ENCODE measurements around the gene FGF21. TPM values are rescaled to one million over a fixed set of nuclear protein-coding genes. Genes with fewer than 3 reads are reported as not detected.
"Not testable (repeated sequence)": the region's sequence is repeated elsewhere in the genome, so short reads cannot be mapped to it uniquely, and the experiment has no call there.

FGF21 gene
- polyA plus RNA-seq, 6 donors from 2014 or later: not detected

- peaks cover 21 to 31% (median 30%) of the 10 kb centered on the region in 3 donors for H3K4me1 Mint-ChIP-seq
- peaks cover 38 to 84% (median 59%) of the 10 kb centered on the region in 3 donors for H3K27me3 Mint-ChIP-seq
- DNase-seq (no peak), ATAC-seq (ENCODE audit: low read depth in 2 of 2) (no peak)
- no peak overlapping the region for H3K27ac Mint-ChIP-seq
- H3K36me3 Mint-ChIP-seq: peaks cover 0 to 6% of the 10 kb centered on the region in 2 donors
- H3K9me3 Mint-ChIP-seq: peaks cover 0 to 4% (median 0%) of the 10 kb centered on the region in 7 donors
- peak overlapping the region in 7 of 8 donors; percentile 0 to 82 (median 46) for H3K4me3 Mint-ChIP-seq
Observed at GRCh38 chr19:48750771-48751504, 4.4 kb upstream of the FGF21 start.

GRCh38 chr19:48751845-48752495, 3.4 kb upstream of the FGF21 start:
- Mint-ChIP-seq H3K4me3 (peak overlapping the region; percentile 18 to 90 (median 77)), H3K27ac (peak overlapping the region in 2 of 6 donors; percentile 48 to 81), H3K36me3 (no peaks in the 10 kb centered on the region), H3K9me3 (no peaks in the 10 kb centered on the region), H3K27me3 (peaks cover 34 to 83% (median 52%) of the 10 kb centered on the region in 3 donors), H3K4me1 (peaks cover 17 to 29% (median 21%) of the 10 kb centered on the region in 3 donors)
- DNase-seq (no peak), ATAC-seq (ENCODE audit: low read depth in 2 of 2) (no peak)

DNA sequence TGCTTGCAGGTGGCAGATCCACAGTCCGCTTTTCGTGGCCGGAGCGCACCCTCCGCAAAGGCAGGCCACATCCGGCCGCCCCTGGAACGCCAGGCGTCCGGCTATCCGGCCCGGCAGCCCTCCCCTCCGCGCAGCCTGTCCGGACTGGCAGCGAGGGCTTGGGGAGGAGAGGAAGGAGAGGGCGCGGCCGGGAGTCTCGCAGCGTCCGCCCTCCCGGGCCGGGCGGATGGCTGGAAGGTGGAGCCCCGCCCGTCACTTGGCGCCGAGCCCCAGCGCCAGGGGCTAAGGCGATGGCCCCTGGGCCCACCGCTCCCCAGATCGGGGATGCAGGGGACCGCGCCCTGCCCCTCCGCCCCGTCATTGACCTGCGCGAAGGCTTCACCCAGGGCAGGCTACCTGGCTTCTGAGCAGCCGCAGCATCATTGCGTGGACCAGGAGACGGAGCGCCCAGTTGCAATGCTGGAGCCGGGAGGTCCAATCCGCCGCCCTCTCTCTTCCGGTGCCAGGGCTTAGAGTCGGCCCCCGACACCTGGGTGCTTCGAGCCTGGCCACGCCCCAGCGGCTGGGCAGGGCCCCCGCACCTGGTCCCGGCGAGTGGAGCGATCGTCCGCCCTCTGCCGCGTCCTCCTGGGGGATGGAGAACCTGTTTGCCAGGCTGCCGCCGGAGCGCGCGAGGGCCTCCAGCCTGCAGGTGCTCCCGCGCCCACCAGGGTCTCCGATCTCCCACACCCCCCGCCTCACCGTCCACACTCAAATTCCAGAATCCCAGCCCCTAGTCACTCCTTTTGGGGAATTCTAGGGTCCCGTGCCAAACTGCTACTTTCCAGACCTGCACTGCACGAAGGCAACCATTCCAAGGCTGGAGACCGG, 2.6 kb upstream of the FGF21 start, which contains the start of gene FUT1:
FUT1 (minus strand) TSS at position 146 of the 870 bp plus-strand sequence. CDS start 1,360 bp downstream, outside the sequence.
- ATAC-seq (ENCODE audit: low read depth in 2 of 2): peak; percentile 70 to 84
- Mint-ChIP-seq H3K4me3 (peak within 1 kb of the TSS; percentile 48 to 90 (median 78)), H3K9me3 (no peaks in the 10 kb centered on the region), H3K27ac (peak within 1 kb of the TSS in 2 of 6 donors; percentile 48 to 81), H3K4me1 (peaks cover 17 to 25% (median 17%) of the 10 kb centered on the region in 3 donors), H3K27me3 (peaks cover 33 to 78% (median 49%) of the 10 kb centered on the region in 3 donors), H3K36me3 (no peaks in the 10 kb centered on the region)
- peak; percentile 19 for DNase-seq

DNA sequence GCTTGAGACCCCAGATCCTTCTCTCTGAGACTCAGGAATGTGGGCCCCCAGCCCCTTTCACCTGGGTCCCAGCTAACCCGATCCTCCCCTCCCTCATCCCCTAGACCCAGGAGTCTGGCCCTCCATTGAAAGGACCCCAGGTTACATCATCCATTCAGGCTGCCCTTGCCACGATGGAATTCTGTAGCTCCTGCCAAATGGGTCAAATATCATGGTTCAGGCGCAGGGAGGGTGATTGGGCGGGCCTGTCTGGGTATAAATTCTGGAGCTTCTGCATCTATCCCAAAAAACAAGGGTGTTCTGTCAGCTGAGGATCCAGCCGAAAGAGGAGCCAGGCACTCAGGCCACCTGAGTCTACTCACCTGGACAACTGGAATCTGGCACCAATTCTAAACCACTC, 463 bp downstream of the FGF21 start:
- Mint-ChIP-seq H3K4me1 (peaks cover 17 to 25% (median 17%) of the 10 kb centered on the region in 3 donors), H3K4me3 (no peak overlapping the region), H3K9me3 (no peaks in the 10 kb centered on the region), H3K27ac (no peak overlapping the region), H3K27me3 (peaks cover 29 to 66% (median 46%) of the 10 kb centered on the region in 3 donors), H3K36me3 (no peaks in the 10 kb centered on the region)
- ATAC-seq (ENCODE audit: low read depth in 2 of 2) (no peak), DNase-seq (no peak)

- Mint-ChIP-seq H3K9me3 (no peaks in the 10 kb centered on the region), H3K4me3 (no peak overlapping the region), H3K4me1 (peaks cover 13 to 21% (median 14%) of the 10 kb centered on the region in 3 donors), H3K27ac (no peak overlapping the region), H3K27me3 (peaks cover 24 to 66% (median 46%) of the 10 kb centered on the region in 3 donors), H3K36me3 (no peaks in the 10 kb centered on the region)
- no peak for ATAC-seq (ENCODE audit: low read depth in 2 of 2)
- no peak for DNase-seq
Observed at GRCh38 chr19:48756212-48756611, 888 bp downstream of the FGF21 start.

DNA sequence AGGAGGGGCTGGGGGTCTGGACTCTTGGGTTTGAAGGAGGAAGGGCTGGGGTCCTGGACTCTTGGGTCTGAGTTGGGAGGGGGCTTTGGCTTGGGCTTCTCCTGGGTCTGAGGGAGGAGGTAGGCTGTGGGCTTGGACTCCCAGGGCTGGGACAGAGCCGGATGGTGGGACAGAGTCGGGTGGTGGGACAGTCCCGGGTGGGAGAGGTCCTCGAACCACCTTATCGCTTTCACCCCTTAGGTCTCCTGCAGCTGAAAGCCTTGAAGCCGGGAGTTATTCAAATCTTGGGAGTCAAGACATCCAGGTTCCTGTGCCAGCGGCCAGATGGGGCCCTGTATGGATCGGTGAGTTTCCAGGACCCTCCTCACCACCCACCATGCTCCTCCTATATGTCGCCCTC, 1.4 kb downstream of the FGF21 start:
- DNase-seq: no peak
- no peak overlapping the region for H3K27ac Mint-ChIP-seq
- no peaks in the 10 kb centered on the region for H3K9me3 Mint-ChIP-seq
- no peak overlapping the region for H3K4me3 Mint-ChIP-seq
- peaks cover 22 to 66% (median 48%) of the 10 kb centered on the region in 3 donors for H3K27me3 Mint-ChIP-seq
- no peak for ATAC-seq (ENCODE audit: low read depth in 2 of 2)
- no peaks in the 10 kb centered on the region for H3K36me3 Mint-ChIP-seq
- H3K4me1 Mint-ChIP-seq: peaks cover 11 to 19% (median 14%) of the 10 kb centered on the region in 3 donors

- no peak overlapping the region for H3K4me3 Mint-ChIP-seq
- peaks cover 8 to 15% (median 10%) of the 10 kb centered on the region in 3 donors for H3K4me1 Mint-ChIP-seq
- no peak for ATAC-seq (ENCODE audit: low read depth in 2 of 2)
- H3K27ac Mint-ChIP-seq: no peak overlapping the region
- peaks cover 22 to 67% (median 48%) of the 10 kb centered on the region in 3 donors for H3K27me3 Mint-ChIP-seq
- no peaks in the 10 kb centered on the region for H3K9me3 Mint-ChIP-seq
- no peaks in the 10 kb centered on the region for H3K36me3 Mint-ChIP-seq
- no peak for DNase-seq
Observed at GRCh38 chr19:48757089-48757675, 1.9 kb downstream of the FGF21 start.

DNA sequence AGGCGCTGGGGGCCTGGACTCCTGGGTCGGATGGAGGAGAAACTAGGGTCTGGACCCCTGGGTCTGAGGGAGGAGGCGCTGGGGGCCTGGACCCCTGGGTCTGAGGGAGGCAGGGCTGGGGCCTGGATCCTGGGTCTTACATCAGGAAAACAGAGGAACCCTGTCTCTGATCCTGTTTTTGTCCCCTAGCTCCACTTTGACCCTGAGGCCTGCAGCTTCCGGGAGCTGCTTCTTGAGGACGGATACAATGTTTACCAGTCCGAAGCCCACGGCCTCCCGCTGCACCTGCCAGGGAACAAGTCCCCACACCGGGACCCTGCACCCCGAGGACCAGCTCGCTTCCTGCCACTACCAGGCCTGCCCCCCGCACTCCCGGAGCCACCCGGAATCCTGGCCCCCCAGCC, 2.4 kb downstream of the FGF21 start:
- Mint-ChIP-seq H3K27ac (no peak overlapping the region), H3K36me3 (no peaks in the 10 kb centered on the region), H3K4me1 (peaks cover 7 to 13% (median 9%) of the 10 kb centered on the region in 3 donors), H3K4me3 (no peak overlapping the region), H3K9me3 (no peaks in the 10 kb centered on the region), H3K27me3 (peaks cover 22 to 70% (median 50%) of the 10 kb centered on the region in 3 donors)
- no peak for ATAC-seq (ENCODE audit: low read depth in 2 of 2)
- DNase-seq: no peak

DNA sequence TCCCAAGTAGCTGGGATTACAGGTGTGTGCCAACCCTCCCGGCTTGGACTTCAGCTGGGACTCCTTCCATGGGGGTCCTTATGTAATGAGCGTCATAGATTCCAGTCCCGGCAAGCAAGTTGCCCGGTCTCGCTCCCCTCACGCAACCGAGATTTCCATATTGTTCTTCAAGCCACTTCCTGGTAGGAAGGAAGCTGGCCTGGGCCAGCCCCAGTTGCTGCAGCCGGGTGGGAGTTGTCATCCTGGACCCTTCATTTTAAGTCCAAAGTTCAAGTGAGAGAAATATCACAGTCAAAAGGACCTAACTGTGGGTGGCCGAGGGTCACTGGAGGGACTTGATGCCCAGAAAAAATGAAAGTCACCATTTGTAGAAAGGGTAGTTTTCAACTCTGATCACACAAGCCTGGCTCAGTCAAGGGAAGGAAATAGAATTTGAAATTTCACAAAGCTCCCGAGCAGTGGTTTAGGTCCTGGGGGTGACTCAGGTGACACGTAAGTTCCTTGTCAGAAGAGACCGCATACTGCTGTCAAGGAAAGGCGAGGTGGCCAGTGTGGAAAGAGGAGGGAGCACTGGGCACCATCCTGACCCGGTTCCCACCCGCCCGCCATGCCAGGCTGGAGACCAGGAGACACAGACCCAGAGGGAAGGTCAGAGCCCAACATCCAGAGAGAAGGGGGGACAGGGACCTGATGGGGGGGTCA, 5.3 kb downstream of the FGF21 start:
- Mint-ChIP-seq H3K9me3 (no peaks in the 10 kb centered on the region), H3K27ac (peak overlapping the region in 1 of 6 donors; percentile 72), H3K4me3 (no peak overlapping the region), H3K27me3 (peaks cover 12 to 54% (median 37%) of the 10 kb centered on the region in 3 donors), H3K36me3 (no peaks in the 10 kb centered on the region), H3K4me1 (no peaks in the 10 kb centered on the region)
- DNase-seq: no peak
- ATAC-seq (ENCODE audit: low read depth in 2 of 2): no peak

DNA sequence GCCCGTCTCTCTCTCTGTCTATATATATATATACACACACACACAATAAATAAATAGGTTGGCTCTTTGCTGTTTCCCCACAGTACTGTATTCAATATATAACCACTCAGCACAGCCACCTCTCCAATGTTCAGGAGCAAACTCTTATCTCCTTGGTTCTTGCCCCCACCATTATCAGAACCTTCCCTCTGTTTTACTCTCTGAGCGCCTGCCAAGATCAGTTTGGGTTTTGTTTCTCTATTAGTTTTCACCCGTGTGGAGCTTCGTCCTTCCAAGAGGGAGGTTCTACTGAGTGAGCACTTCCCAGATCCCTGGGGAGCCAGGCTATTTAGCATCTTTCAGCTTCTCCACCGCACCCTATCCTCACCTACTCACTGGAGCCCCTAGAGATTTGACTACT, 10.5 kb downstream of the FGF21 start:
- ATAC-seq (ENCODE audit: low read depth in 2 of 2); H3K27ac Mint-ChIP-seq; H3K9me3 Mint-ChIP-seq; H3K4me1 Mint-ChIP-seq; DNase-seq; H3K4me3 Mint-ChIP-seq; H3K36me3 Mint-ChIP-seq: not testable (repeated sequence)
- peaks cover 10 to 67% (median 48%) of the 10 kb centered on the region in 3 donors for H3K27me3 Mint-ChIP-seq

GRCh38 chr19:48768171-48768753, 12.9 kb downstream of the FGF21 start:
- not testable (repeated sequence) for H3K36me3 Mint-ChIP-seq; H3K9me3 Mint-ChIP-seq; H3K4me1 Mint-ChIP-seq; DNase-seq; ATAC-seq (ENCODE audit: low read depth in 2 of 2); H3K4me3 Mint-ChIP-seq
- Mint-ChIP-seq H3K27me3 (peaks cover 14 to 47% (median 24%) of the 10 kb centered on the region in 3 donors), H3K27ac (peak overlapping the region in 1 of 6 donors; percentile 32)
